GM12878 (cell line): ENCODE measurements around the gene POP5. TPM values are rescaled to one million over a fixed set of nuclear protein-coding genes. Genes with fewer than 3 reads are reported as not detected.
A peak's percentile ranks its signal among the peaks of the same experiment; 100 is the strongest.

Source experiments
- CEBPB ChIP-seq, 2 experiments: fragments of 150-350 bp in 1 of 2; IDR thresholded peaks; 2 replicates each; pipeline ENCODE4 v1.6.1; 2012 to 2014; ENCODE audit warnings: low read depth in 2 of 2, low read length in 2 of 2, borderline replicate concordance in 1 of 2, inconsistent platforms in 1 of 2
- FOS ChIP-seq: IDR thresholded peaks from 3 replicates; pipeline ENCODE4 v1.6.1; 2011; ENCODE audit warnings: borderline replicate concordance; ENCODE audit not compliant: insufficient read length; ENCODE audit errors: extremely low read depth
- HDGF ChIP-seq: fragments of 450-650 bp; IDR thresholded peaks from 2 replicates; pipeline ENCODE4 v1.6.1; 2016; ENCODE audit warnings: antibody characterized with exemption
- MAX ChIP-seq: IDR thresholded peaks from 2 replicates; pipeline ENCODE4 v1.6.1; 2012; ENCODE audit warnings: low read depth, low read length, improper control_type of control experiment
- MTA3 ChIP-seq: IDR thresholded peaks from 2 replicates; pipeline ENCODE4 v1.6.1; 2012; ENCODE audit warnings: low read length, inconsistent platforms, borderline replicate concordance
- MYC ChIP-seq: IDR thresholded peaks from 2 replicates; pipeline ENCODE4 v1.6.1; 2011; ENCODE audit warnings: mild to moderate bottlenecking, low read length, moderate library complexity, inconsistent platforms; ENCODE audit not compliant: insufficient read depth, insufficient replicate concordance, insufficient read length, severe bottlenecking
- SPI1 ChIP-seq: IDR thresholded peaks from 2 replicates; pipeline ENCODE4 v1.6.1; 2011; ENCODE audit warnings: low read depth, mild to moderate bottlenecking, low read length, moderate library complexity, borderline replicate concordance; ENCODE audit not compliant: insufficient read depth
- polyA plus RNA-seq, 11 experiments: library from polyadenylated mRNA; depleted of rRNA in 4 of 11; unstranded in 6 of 11; stranded (reverse) in 5 of 11; fragments of >200 nt; fragmentation: Nextera tagmentation in 4 of 11; fragmentation: Illumina TruSeq in 1 of 11; extraction: Ambion mirVana in 4 of 11; extraction: Trizol in 1 of 11; gene quantifications; 1 replicate in 1 of 11; 2 replicates in 10 of 11; pipeline versions ENCODE4 v1.2.1 to v1.2.3, GENCODE V29; 2011 to 2016; ENCODE audit warnings: inconsistent platforms in 2 of 11, missing spikeins in 2 of 11, low read depth in 1 of 11
- total RNA-seq, 4 experiments: library from RNA; depleted of rRNA in 3 of 4; stranded (reverse); fragments of >200 nt in 3 of 4; fragmentation: Illumina TruSeq in 1 of 4; extraction: Trizol in 1 of 4; gene quantifications; 2 replicates each; pipeline versions ENCODE4 v1.2.1 to v1.2.3, GENCODE V29; 2013 to 2021
- TF ChIP-seq, protein P1 (sequence below): fragments of 450-650 bp; IDR thresholded peaks from 2 replicates; pipeline ENCODE4 v1.6.1; 2017; ENCODE audit warnings: mild to moderate bottlenecking

Gene POP5
- total and polyA plus RNA-seq, 10 of the 15 experiments (the other 5 are each of a cell fraction or from before 2014, with no cell fraction given): 50.3 to 234 (median 83.7) TPM

DNA sequence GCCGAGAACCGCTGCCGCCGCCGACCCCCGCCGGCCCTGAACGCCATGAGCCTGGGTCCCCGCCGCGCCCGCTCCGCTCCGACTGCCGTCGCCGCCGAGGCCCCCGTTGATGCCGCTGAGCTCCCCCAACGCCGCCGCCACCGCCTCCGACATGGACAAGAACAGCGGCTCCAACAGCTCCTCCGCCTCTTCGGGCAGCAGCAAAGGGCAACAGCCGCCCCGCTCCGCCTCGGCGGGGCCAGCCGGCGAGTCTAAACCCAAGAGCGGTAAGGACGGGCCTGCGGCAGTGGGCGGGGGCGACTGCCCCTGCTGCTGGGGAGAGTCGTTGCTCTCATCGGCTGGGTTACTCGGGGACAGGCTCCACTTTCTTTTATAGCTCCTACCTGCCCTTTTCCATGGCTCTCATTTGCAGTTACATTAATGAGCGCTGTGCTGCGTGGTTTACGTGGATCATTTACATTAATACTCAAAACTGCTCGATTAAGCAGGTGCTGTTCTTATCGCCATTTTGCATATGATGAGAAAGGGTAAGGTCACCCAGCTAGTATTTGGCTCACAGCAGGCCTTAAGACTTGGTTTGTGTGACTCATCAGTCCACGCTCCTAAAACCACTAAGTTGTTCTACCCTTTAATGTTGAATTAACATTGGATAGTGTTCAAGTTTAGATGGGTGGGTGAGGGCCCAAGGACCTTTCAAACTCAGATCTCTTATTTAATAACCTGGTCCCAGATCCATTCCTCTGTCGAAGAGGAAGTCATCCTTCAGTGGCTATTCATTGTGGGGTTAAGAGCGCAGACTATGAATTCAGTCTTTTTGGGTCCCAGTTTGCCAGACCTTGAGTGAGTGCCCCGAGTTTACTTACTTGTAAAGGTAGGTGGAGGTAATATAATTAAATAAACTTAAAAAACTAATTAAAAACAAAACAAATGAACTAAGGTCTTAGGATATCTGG lies 46.2 kb downstream of the POP5 start (continued):
- TF ChIP-seq, protein P1, sequence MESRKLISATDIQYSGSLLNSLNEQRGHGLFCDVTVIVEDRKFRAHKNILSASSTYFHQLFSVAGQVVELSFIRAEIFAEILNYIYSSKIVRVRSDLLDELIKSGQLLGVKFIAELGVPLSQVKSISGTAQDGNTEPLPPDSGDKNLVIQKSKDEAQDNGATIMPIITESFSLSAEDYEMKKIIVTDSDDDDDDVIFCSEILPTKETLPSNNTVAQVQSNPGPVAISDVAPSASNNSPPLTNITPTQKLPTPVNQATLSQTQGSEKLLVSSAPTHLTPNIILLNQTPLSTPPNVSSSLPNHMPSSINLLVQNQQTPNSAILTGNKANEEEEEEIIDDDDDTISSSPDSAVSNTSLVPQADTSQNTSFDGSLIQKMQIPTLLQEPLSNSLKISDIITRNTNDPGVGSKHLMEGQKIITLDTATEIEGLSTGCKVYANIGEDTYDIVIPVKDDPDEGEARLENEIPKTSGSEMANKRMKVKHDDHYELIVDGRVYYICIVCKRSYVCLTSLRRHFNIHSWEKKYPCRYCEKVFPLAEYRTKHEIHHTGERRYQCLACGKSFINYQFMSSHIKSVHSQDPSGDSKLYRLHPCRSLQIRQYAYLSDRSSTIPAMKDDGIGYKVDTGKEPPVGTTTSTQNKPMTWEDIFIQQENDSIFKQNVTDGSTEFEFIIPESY: no peak
- TF ChIP-seq MTA3 (no peak), MAX (no peak), CEBPB (IDR thresholded peaks at IDR 0.05; ENCODE audit: borderline replicate concordance in 1 of 2, low read depth in 2 of 2, low read length in 2 of 2) (no peak), FOS (no peak), SPI1 (0 out of 2 replicates have a peak, but pooled peaks have one; percentile 22), MYC (no peak), HDGF (0 out of 2 replicates have a peak, but pooled peaks have one; percentile 30)
- TF ChIP-seq, all 136 proteins: peak for 8
